Mesothelial cell of epicardium (in vitro differentiated cells): ENCODE results near the gene NPY2R. TPM values are rescaled to one million over a fixed set of nuclear protein-coding genes. Genes with fewer than 3 reads are reported as not detected.

Experiments used
- DNase-seq, 2 experiments: peaks; one replicate each; pipeline ENCODE4 v3.0.0; 2021; ENCODE audit warnings: low spot score in 2 of 2; ENCODE audit not compliant: unreplicated experiment in 2 of 2
- H3K27ac Mint-ChIP-seq: 2 replicates; pipeline ENCODE4 v1.8.0; 2021; ENCODE audit warnings: mixed read lengths
- H3K27me3 Mint-ChIP-seq: 2 replicates; pipeline ENCODE4 v1.8.0; 2021; ENCODE audit warnings: low read depth, mixed read lengths
- H3K36me3 Mint-ChIP-seq: 2 replicates; pipeline ENCODE4 v1.8.0; 2021; ENCODE audit warnings: mixed read lengths
- H3K4me1 Mint-ChIP-seq: 2 replicates; pipeline ENCODE4 v1.8.0; 2021; ENCODE audit warnings: mixed read lengths
- H3K4me3 Mint-ChIP-seq: 2 replicates; pipeline ENCODE4 v1.8.0; 2021; ENCODE audit warnings: mild to moderate bottlenecking, moderate library complexity, mixed read lengths
- H3K9me3 Mint-ChIP-seq: 2 replicates; pipeline ENCODE4 v1.8.0; 2021; ENCODE audit warnings: mixed read lengths
- total RNA-seq: library from RNA; stranded (reverse); gene quantifications from 3 replicates; pipeline ENCODE4 v1.2.1, GENCODE V29; 2021
- TF ChIP-seq, protein P1 (sequence below): fragments of 200-600 bp; sonication (generic); IDR thresholded peaks from one replicate; pipeline ENCODE4 v1.5.0; 2021; ENCODE audit warnings: antibody characterized with exemption; ENCODE audit not compliant: unreplicated experiment

The NPY2R gene
- total RNA-seq, 1 donor from 2014 or later = not detected

DNA sequence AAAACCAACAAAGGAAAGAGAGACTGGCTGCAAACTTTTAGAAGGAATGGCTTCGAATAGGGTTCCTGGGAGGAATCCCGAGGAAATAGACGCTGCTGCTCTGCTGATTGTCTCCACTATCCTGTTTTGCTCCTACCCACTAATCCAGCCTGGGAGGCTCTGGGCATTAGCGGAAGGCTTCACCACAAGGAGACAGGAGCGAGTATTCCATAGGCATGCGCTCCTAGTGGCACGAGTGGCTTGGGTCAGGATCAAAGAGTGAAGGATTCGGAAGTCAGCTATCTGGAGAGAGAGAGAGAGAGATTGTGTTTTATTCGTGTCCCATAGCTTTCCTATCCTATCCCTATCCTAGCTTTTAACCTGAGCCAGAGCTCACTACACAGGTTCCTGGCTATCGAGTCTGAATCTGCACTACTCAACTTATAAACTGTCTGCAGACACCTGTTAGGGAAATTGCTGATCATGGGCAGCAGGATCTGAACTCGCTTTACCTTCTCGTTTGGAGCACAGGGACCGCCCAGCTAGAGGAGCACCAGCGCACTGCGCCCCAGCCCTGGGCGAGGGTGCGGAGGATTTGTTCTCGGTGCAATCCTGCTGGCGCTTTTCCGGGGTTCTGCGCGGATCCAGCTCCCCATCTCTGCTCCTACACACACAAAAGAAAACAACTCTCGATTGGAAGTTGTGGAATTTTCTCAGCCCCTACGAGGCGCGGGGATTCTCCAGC is 740 bp upstream of the NPY2R start:
- Mint-ChIP-seq H3K36me3 (no peaks in the 10 kb centered on the region), H3K9me3 (no peaks in the 10 kb centered on the region), H3K27me3 (peaks cover 92% of the 10 kb centered on the region), H3K4me1 (peaks cover 12% of the 10 kb centered on the region), H3K4me3 (peak overlapping the region; percentile 72), H3K27ac (no peak overlapping the region)
- TF ChIP-seq, protein P1, sequence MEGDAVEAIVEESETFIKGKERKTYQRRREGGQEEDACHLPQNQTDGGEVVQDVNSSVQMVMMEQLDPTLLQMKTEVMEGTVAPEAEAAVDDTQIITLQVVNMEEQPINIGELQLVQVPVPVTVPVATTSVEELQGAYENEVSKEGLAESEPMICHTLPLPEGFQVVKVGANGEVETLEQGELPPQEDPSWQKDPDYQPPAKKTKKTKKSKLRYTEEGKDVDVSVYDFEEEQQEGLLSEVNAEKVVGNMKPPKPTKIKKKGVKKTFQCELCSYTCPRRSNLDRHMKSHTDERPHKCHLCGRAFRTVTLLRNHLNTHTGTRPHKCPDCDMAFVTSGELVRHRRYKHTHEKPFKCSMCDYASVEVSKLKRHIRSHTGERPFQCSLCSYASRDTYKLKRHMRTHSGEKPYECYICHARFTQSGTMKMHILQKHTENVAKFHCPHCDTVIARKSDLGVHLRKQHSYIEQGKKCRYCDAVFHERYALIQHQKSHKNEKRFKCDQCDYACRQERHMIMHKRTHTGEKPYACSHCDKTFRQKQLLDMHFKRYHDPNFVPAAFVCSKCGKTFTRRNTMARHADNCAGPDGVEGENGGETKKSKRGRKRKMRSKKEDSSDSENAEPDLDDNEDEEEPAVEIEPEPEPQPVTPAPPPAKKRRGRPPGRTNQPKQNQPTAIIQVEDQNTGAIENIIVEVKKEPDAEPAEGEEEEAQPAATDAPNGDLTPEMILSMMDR = no peak
- peak in 1 of 2 experiments; percentile 43 for DNase-seq

- H3K9me3 Mint-ChIP-seq = no peaks in the 10 kb centered on the region
- DNase-seq = no peak
- H3K4me3 Mint-ChIP-seq = no peak overlapping the region
- TF ChIP-seq, protein P1 = no peak
- H3K36me3 Mint-ChIP-seq = no peaks in the 10 kb centered on the region
- H3K4me1 Mint-ChIP-seq = no peaks in the 10 kb centered on the region
- no peak overlapping the region for H3K27ac Mint-ChIP-seq
- peaks cover 17% of the 10 kb centered on the region for H3K27me3 Mint-ChIP-seq
Measured at GRCh38 chr4:155220025-155220424, 11.6 kb downstream of the NPY2R start.

DNA sequence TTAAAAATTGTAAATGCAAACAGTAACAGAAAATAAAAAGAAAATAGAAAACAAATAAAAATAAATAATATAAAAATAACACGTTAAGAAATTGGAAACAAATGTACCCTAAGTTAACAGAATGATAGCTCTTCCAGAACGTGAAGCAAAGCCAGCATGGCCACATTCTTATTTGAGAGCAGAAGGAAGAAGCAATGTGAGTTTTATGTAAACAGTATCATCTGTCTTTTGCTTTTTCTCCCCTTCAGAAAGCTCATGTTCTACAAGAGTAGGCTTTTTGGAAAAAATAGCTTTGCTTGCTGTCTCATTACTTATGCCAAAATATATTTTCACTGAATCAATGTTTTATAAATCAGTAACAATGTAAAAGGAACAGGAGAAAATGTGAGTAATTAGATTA is 18.7 kb downstream of the NPY2R start:
- H3K9me3 Mint-ChIP-seq = no peaks in the 10 kb centered on the region
- no peak for DNase-seq
- peaks cover 5% of the 10 kb centered on the region for H3K4me1 Mint-ChIP-seq
- no peaks in the 10 kb centered on the region for H3K36me3 Mint-ChIP-seq
- no peak overlapping the region for H3K27ac Mint-ChIP-seq
- TF ChIP-seq, protein P1 = no peak
- H3K4me3 Mint-ChIP-seq = no peak overlapping the region
- peaks cover 3% of the 10 kb centered on the region for H3K27me3 Mint-ChIP-seq

GRCh38 chr4:155228713-155229112 is 20.3 kb downstream of the NPY2R start:
- no peak for DNase-seq
- no peak overlapping the region for H3K4me3 Mint-ChIP-seq
- peaks cover 5% of the 10 kb centered on the region for H3K4me1 Mint-ChIP-seq
- TF ChIP-seq, protein P1 = no peak
- H3K9me3 Mint-ChIP-seq = no peaks in the 10 kb centered on the region
- H3K27me3 Mint-ChIP-seq = no peaks in the 10 kb centered on the region
- no peak overlapping the region for H3K27ac Mint-ChIP-seq
- no peaks in the 10 kb centered on the region for H3K36me3 Mint-ChIP-seq

DNA sequence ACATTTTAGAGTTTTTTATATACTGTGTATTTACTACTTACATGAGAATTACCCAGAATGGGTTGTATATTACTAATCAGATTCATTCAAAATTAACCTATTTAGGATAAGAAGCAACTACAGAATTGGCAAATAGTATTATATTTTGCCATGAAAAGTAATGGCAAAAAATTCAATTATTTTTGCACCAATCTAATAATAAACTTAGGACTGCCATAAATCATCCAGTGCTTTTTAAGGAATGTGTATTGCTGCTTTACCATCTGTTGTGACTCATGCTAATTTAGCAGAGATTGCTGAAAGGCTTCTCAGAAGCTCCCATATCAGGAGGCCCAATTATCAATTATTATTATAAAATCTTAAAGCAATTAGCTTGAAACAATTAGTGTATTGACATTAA is 24.0 kb downstream of the NPY2R start:
- Mint-ChIP-seq H3K4me3 (no peak overlapping the region), H3K27ac (no peak overlapping the region), H3K27me3 (no peaks in the 10 kb centered on the region), H3K36me3 (no peaks in the 10 kb centered on the region), H3K4me1 (peaks cover 5% of the 10 kb centered on the region), H3K9me3 (no peaks in the 10 kb centered on the region)
- TF ChIP-seq, protein P1 = no peak
- DNase-seq = no peak
